Measurements from ENCODE around the gene SH3RF3.

GRCh38 chr2:109151519-109151918 lies 22.5 kb downstream of the SH3RF3 start:
- no peak for TF ChIP-seq CTCF (IDR thresholded peaks at IDR 0.05)
- no peak for TF ChIP-seq EZH2 (IDR thresholded peaks at IDR 0.05)
